Measurements from ENCODE around the gene ZNF277. TPM values are rescaled to one million over a fixed set of nuclear protein-coding genes. Genes with fewer than 3 reads are reported as not detected.

ZNF277 gene
- total RNA-seq, 1 donor from 2014 or later = 19.0 TPM

DNA sequence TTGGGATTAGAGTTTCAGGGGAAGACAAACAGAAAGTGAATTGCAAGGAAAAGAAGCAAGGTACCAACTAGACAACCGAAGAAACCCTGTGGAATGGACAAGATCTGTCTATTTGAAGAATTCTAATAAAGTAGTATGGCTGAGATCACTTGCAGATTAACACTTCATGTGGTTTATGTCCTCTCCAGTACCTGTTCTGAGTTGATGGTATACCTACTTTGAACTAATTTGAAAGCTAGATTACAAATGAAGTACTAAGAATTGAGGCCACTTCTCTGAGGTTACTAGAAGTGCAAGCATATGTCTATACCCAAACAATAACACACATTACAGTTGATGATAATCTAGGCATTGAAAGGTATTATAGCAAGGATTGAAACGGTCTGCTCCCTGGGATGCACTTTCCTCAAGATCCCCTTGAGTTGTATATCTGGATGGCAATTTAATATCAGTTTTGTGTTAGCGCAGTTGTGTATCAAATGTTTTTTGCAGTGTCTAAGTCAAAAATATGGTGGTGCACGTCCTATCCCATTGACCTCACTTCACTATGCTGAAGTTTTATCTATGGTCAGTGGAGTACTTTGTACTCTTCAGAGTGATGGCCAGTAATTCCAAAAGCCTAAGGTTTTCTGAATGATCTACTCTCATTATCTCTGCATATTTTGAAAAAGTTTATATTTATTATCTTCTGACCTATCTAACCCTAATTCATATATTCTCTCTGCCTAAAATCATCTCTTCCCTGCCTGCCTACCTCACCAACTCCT is 25.9 kb downstream of the ZNF277 start:
- no peak for DNase-seq (ENCODE audit: low read depth)
- TF ChIP-seq, protein P1, sequence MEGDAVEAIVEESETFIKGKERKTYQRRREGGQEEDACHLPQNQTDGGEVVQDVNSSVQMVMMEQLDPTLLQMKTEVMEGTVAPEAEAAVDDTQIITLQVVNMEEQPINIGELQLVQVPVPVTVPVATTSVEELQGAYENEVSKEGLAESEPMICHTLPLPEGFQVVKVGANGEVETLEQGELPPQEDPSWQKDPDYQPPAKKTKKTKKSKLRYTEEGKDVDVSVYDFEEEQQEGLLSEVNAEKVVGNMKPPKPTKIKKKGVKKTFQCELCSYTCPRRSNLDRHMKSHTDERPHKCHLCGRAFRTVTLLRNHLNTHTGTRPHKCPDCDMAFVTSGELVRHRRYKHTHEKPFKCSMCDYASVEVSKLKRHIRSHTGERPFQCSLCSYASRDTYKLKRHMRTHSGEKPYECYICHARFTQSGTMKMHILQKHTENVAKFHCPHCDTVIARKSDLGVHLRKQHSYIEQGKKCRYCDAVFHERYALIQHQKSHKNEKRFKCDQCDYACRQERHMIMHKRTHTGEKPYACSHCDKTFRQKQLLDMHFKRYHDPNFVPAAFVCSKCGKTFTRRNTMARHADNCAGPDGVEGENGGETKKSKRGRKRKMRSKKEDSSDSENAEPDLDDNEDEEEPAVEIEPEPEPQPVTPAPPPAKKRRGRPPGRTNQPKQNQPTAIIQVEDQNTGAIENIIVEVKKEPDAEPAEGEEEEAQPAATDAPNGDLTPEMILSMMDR (conservative IDR thresholded peaks at IDR 0.05; ENCODE audit: low read depth, low read length) = no peak
- no peak overlapping the region for H3K4me3 ChIP-seq (ENCODE audit: low read depth, low read length)

DNA sequence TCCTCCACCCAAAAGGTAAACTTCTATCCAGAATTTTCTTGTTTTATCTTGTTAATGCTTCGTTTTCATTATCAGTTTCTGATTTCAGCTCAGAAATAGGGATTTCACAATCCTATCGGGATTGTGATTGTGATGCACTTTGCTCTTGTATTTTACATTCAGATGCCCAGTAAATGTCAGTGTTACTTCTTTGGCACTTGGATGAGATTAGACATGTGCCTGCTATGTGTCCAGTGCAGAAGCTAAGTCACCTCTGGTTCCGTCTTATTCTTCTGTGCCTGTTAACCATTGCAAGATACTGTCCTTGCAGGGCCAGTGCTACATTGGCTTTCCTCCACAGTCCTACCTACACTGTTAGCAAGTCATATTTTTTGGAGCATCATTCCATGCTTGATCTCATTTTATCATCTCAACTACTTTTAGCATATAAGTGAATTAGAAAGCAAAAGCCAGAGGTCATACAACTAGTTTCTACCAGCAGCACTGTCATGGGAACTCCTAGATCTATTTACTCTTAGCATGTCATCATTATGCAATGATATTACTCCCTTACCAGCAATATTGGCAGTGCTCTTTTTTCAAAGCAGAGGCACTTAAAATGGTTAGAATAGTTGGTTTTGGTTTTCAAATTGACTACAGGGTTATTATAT is 26.7 kb downstream of the ZNF277 start:
- no peak for DNase-seq (ENCODE audit: low read depth)
- TF ChIP-seq, protein P1 (conservative IDR thresholded peaks at IDR 0.05; ENCODE audit: low read depth, low read length) = no peak
- H3K4me3 ChIP-seq (ENCODE audit: low read depth, low read length) = no peak overlapping the region

DNA sequence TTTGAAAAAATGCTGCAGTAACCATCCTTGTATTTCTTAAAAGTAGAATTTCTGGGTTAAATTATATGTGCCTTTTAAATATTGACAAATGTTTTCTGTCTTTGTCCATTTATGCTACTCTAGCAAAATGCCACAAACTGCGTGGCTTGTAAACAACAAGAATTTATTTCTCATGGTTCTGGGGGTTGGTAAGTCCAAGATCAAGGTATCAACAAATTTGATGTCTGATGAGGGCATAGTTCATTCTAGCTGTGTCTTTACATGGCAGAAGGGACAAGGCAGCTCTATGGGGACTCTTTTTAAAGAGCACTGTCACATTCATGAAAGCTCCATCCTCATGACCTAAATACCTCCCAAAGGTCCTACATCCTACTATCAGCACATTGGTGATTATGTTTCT is 27.7 kb downstream of the ZNF277 start:
- no peak overlapping the region for H3K4me3 ChIP-seq (ENCODE audit: low read depth, low read length)
- no peak for DNase-seq (ENCODE audit: low read depth)
- TF ChIP-seq, protein P1 (conservative IDR thresholded peaks at IDR 0.05; ENCODE audit: low read depth, low read length) = no peak

DNA sequence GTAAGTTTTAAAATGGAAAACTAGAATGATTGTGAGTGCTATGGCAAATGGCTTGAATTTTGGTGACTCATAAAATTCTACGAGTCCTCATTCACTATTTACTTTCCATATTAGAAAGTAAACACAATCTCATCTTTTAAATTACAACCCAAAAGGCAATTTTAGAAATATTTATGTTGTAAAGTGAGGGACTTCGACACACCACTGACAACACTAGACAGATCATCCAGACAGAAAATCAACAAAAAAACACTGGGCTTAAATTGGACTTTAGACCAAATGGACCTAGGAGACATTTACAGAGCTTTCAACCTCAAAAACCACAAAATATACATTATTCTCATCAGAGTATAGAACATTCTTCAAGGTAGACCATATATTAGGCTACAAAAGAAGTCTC is 30.1 kb downstream of the ZNF277 start:
- H3K4me3 ChIP-seq (ENCODE audit: low read depth, low read length) = no peak overlapping the region
- DNase-seq (ENCODE audit: low read depth) = no peak
- TF ChIP-seq, protein P1 (conservative IDR thresholded peaks at IDR 0.05; ENCODE audit: low read depth, low read length) = no peak

DNA sequence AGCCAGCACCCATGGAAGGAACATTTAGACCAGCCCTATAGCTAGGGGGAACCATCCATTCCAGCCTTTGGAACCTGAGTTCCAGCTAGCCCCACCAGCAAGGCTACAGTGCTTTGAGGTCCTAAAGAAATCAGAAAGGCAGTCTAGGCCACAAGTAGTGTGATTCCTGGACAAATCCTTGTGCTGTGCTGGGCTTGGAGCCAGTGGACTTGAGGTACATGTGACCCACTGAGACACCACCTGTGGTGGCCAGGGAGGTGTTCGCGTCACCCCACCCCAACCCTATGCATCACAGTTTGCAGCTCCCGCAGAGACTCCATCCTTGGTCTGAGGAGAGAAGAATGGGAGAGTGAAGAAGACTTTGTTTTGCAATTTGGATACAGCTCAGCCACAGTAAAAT is 31.8 kb downstream of the ZNF277 start:
- DNase-seq (ENCODE audit: low read depth) = no peak
- TF ChIP-seq, protein P1 (conservative IDR thresholded peaks at IDR 0.05; ENCODE audit: low read depth, low read length) = no peak
- H3K4me3 ChIP-seq (ENCODE audit: low read depth, low read length) = no peak overlapping the region

DNA sequence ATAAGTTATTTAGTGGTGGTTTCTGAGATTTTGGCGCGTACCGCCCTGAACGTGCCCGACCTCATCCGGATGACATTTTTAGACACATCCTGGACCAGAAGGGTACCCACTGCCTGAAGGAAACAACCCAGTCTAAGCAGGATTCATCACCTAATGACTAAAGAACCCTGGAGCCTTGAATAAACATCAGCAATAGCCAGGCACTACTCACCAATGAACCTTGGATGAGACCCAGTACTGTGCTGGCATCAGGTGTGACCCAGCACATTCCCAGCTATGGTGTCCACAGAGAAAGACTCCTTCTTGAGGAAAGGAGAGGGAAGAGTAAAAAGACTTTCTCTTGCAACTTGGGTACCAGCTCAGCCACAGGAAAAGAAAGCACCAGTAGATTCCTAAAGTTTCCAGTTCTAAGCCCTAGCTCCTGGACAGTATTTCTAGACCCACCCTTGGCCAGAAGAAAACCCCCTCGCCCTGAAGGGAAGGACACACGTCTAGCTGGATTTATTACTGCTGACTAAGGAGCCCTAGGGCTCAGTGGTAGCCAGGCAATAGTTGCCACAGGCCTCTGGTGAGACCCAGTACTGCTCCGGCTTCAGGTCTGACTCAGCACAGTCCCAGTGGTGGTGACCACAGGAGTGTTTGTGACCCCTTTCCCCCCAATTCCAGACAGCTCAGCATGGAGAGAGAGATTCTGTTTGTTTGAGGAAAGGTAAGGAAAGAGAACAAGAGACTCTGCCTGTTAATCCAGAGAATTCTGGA is 32.5 kb downstream of the ZNF277 start:
- TF ChIP-seq, protein P1 (conservative IDR thresholded peaks at IDR 0.05; ENCODE audit: low read depth, low read length) = no peak
- no peak overlapping the region for H3K4me3 ChIP-seq (ENCODE audit: low read depth, low read length)
- peak; percentile 22 for DNase-seq (ENCODE audit: low read depth)
